H9 (cell line): ENCODE data around the gene ALX3. TPM values are rescaled to one million over a fixed set of nuclear protein-coding genes. Genes with fewer than 3 reads are reported as not detected.

Experiments used
- DNase-seq: peaks from one replicate; pipeline ENCODE4 v3.0.0-alpha.2; 2017
- H2AFZ ChIP-seq: one replicate; pipeline ENCODE4 v1.6.1; 2013; ENCODE audit warnings: mild to moderate bottlenecking, low read length, control low read depth, moderate library complexity
- H2AK5ac ChIP-seq: 2 replicates; pipeline ENCODE4 v1.6.1; 2013; ENCODE audit warnings: low read length, control low read depth, mixed read lengths; ENCODE audit not compliant: insufficient read length
- H2BK120ac ChIP-seq: one replicate; pipeline ENCODE4 v1.6.1; 2013; ENCODE audit warnings: low read depth, mild to moderate bottlenecking, low read length, control low read depth, inconsistent platforms; ENCODE audit not compliant: poor library complexity, severe bottlenecking
- H2BK12ac ChIP-seq: 2 replicates; pipeline ENCODE4 v1.6.1; 2013; ENCODE audit warnings: low read length, control low read depth, mixed read lengths, low read depth; ENCODE audit not compliant: insufficient read length
- H2BK15ac ChIP-seq: 2 replicates; pipeline ENCODE4 v1.6.1; 2013; ENCODE audit warnings: low read depth, low read length, control low read depth
- H2BK20ac ChIP-seq: one replicate; pipeline ENCODE4 v1.6.1; 2013; ENCODE audit warnings: low read depth, mild to moderate bottlenecking, low read length, control low read depth, inconsistent platforms; ENCODE audit not compliant: poor library complexity, severe bottlenecking
- H2BK5ac ChIP-seq: 2 replicates; pipeline ENCODE4 v1.6.1; 2013; ENCODE audit warnings: low read length, control low read depth, mixed read lengths; ENCODE audit not compliant: insufficient read length
- H3K14ac ChIP-seq: 2 replicates; pipeline ENCODE4 v1.6.1; 2013; ENCODE audit warnings: low read length, control low read depth; ENCODE audit not compliant: insufficient read depth
- H3K18ac ChIP-seq: 2 replicates; pipeline ENCODE4 v1.6.1; 2013; ENCODE audit warnings: low read depth, mild to moderate bottlenecking, mixed read lengths, low read length, control low read depth; ENCODE audit not compliant: insufficient read length
- H3K23ac ChIP-seq: 2 replicates; pipeline ENCODE4 v1.6.1; 2013; ENCODE audit warnings: low read length, control low read depth, mixed read lengths, low read depth; ENCODE audit not compliant: insufficient read length
- H3K23me2 ChIP-seq: 2 replicates; pipeline ENCODE4 v1.6.1; 2013; ENCODE audit warnings: low read depth, mild to moderate bottlenecking, mixed read lengths, low read length, control low read depth; ENCODE audit not compliant: insufficient read length, poor library complexity, severe bottlenecking
- H3K27ac ChIP-seq: 2 replicates; pipeline ENCODE4 v1.5.1; 2013; ENCODE audit warnings: low read length, control low read depth, mixed read lengths, low read depth; ENCODE audit not compliant: insufficient read length
- H3K27me3 ChIP-seq: 2 replicates; pipeline ENCODE4 v1.6.1; 2013; ENCODE audit warnings: low read length, control low read depth, inconsistent platforms; ENCODE audit not compliant: insufficient read depth
- H3K4ac ChIP-seq: 2 replicates; pipeline ENCODE4 v1.6.1; 2013; ENCODE audit warnings: low read depth, mild to moderate bottlenecking, control low read depth, inconsistent platforms, low read length, moderate library complexity
- H3K4me1 ChIP-seq: 2 replicates; pipeline ENCODE4 v1.6.1; 2013; ENCODE audit warnings: low read length, control low read depth, inconsistent platforms; ENCODE audit not compliant: insufficient read depth
- H3K4me2 ChIP-seq: 2 replicates; pipeline ENCODE4 v1.6.1; 2013; ENCODE audit warnings: low read length, control low read depth, mixed read lengths; ENCODE audit not compliant: insufficient read length, insufficient read depth
- H3K56ac ChIP-seq: 2 replicates; pipeline ENCODE4 v1.6.1; 2013; ENCODE audit warnings: low read depth, mild to moderate bottlenecking, mixed read lengths, low read length, control low read depth; ENCODE audit not compliant: insufficient read length
- H3K79me1 ChIP-seq: 2 replicates; pipeline ENCODE4 v1.6.1; 2013; ENCODE audit warnings: low read depth, mild to moderate bottlenecking, moderate library complexity, low read length, control low read depth, inconsistent platforms; ENCODE audit not compliant: insufficient read depth, poor library complexity, severe bottlenecking
- H3K79me2 ChIP-seq: 2 replicates; pipeline ENCODE4 v1.6.1; 2013; ENCODE audit warnings: low read length, control low read depth, inconsistent platforms; ENCODE audit not compliant: insufficient read depth
- H3K9ac ChIP-seq: 2 replicates; pipeline ENCODE4 v1.6.1; 2013; ENCODE audit warnings: low read length, control low read depth, mixed read lengths; ENCODE audit not compliant: insufficient read length; ENCODE audit errors: extremely low read depth
- H3K9me3 ChIP-seq: one replicate; pipeline ENCODE4 v1.6.1; 2013; ENCODE audit warnings: low read depth, low read length, inconsistent platforms; ENCODE audit not compliant: control insufficient read depth
- H3T11ph ChIP-seq: one replicate; pipeline ENCODE4 v1.6.1; 2013; ENCODE audit warnings: mild to moderate bottlenecking, low read length, control low read depth, inconsistent platforms
- H4K20me1 ChIP-seq: one replicate; pipeline ENCODE4 v1.6.1; 2013; ENCODE audit not compliant: control insufficient read depth, insufficient read length, insufficient read depth
- H4K5ac ChIP-seq: 2 replicates; pipeline ENCODE4 v1.6.1; 2013; ENCODE audit warnings: low read depth, mild to moderate bottlenecking, mixed read lengths, low read length, control low read depth; ENCODE audit not compliant: insufficient read length
- H4K8ac ChIP-seq: replicated peaks from 2 replicates; pipeline ENCODE4 v1.6.1; 2013; ENCODE audit warnings: low read length, control low read depth, mixed read lengths, low read depth; ENCODE audit not compliant: insufficient read length
- H4K91ac ChIP-seq: 2 replicates; pipeline ENCODE4 v1.6.1; 2013; ENCODE audit warnings: low read depth, mild to moderate bottlenecking, moderate library complexity, mixed read lengths, low read length, control low read depth; ENCODE audit not compliant: insufficient read length
- H3K27ac Mint-ChIP-seq, 3 experiments: 2 replicates in 2 of 3; 3 replicates in 1 of 3; pipeline ENCODE4 v1.8.0; 2020 to 2021; ENCODE audit warnings: mixed read lengths in 3 of 3, mild to moderate bottlenecking in 1 of 3, moderate library complexity in 1 of 3
- H3K27me3 Mint-ChIP-seq: 2 replicates; pipeline ENCODE4 v1.8.0; 2021; ENCODE audit warnings: low read depth, mild to moderate bottlenecking, moderate library complexity, mixed read lengths
- H3K36me3 Mint-ChIP-seq, 3 experiments: 2 replicates in 2 of 3; 3 replicates in 1 of 3; pipeline ENCODE4 v1.8.0; 2020 to 2021; ENCODE audit warnings: low read depth in 3 of 3, mixed read lengths in 3 of 3; ENCODE audit not compliant: insufficient read depth in 1 of 3
- H3K4me1 Mint-ChIP-seq, 2 experiments: 2 replicates each; pipeline ENCODE4 v1.8.0; 2020; ENCODE audit warnings: mixed read lengths in 2 of 2
- H3K4me3 Mint-ChIP-seq, 2 experiments: 2 replicates in 1 of 2; 3 replicates in 1 of 2; pipeline ENCODE4 v1.8.0; 2020 to 2021; ENCODE audit warnings: mild to moderate bottlenecking in 2 of 2, mixed read lengths in 2 of 2, moderate library complexity in 1 of 2
- H3K9me3 Mint-ChIP-seq, 2 experiments: 2 replicates in 1 of 2; 3 replicates in 1 of 2; pipeline ENCODE4 v1.8.0; 2020; ENCODE audit warnings: mild to moderate bottlenecking in 2 of 2, mixed read lengths in 2 of 2, moderate library complexity in 1 of 2
- CTCF ChIP-seq: fragments of 200-600 bp; sonication (generic); conservative IDR thresholded peaks from 3 replicates; pipeline ENCODE4 v1.8.0; 2021; ENCODE audit warnings: antibody characterized with exemption, mild to moderate bottlenecking
- WGBS: extraction: QIAGEN DNeasy Blood & Tissue Kit; methylation state at CpG from one replicate; pipeline ENCODE4 v1.1.7; 2013; ENCODE audit warnings: missing lambda C conversion rate, low lambda C conversion rate, mixed read lengths; ENCODE audit not compliant: insufficient read length; ENCODE audit errors: extremely low coverage; 5-methylcytosine and 5-hydroxymethylcytosine counted together
- total RNA-seq: library from RNA; stranded (reverse); gene quantifications from 2 replicates; pipeline ENCODE4 v1.2.1, GENCODE V29; 2021

The ALX3 gene
- total RNA-seq, 1 experiment from 2014 or later: not detected

GRCh38 chr1:110102081-110102480 is 31.6 kb upstream of the ALX3 start:
- H3K27ac Mint-ChIP-seq: no peak overlapping the region

More at GRCh38 chr1:110102081-110102480, 31.6 kb upstream of the ALX3 start:
- no peak overlapping the region for H3K23ac ChIP-seq
- H3K27me3 ChIP-seq: no peaks in the 10 kb centered on the region
- Mint-ChIP-seq H3K36me3 (no peaks in the 10 kb centered on the region; a peak in 1 of 7 replicates), H3K4me3 (no peak overlapping the region), H3K27me3 (peaks cover 17% of the 10 kb centered on the region), H3K9me3 (no peaks in the 10 kb centered on the region), H3K4me1 (peaks cover 0 to 5% of the 10 kb centered on the region in 2 experiments; a peak in 1 of 4 replicates)
- H3T11ph ChIP-seq: no peak overlapping the region
- no peak overlapping the region for H3K56ac ChIP-seq
- H2AK5ac ChIP-seq: no peak overlapping the region
- TF ChIP-seq CTCF: no peak
- H3K14ac ChIP-seq: no peak overlapping the region
- no peak overlapping the region for H2AFZ ChIP-seq
- no peak overlapping the region for H3K4ac ChIP-seq
- H3K4me2 ChIP-seq: no peak overlapping the region
- H3K79me1 ChIP-seq: no peaks in the 10 kb centered on the region
- no CpG with 5 or more reads among the region's 7 CpGs for WGBS
- H2BK20ac ChIP-seq: no peak overlapping the region
- no peak for DNase-seq
- H3K23me2 ChIP-seq: no peaks in the 10 kb centered on the region
- H3K79me2 ChIP-seq: no peaks in the 10 kb centered on the region
- H2BK12ac ChIP-seq: no peak overlapping the region
- no peak overlapping the region for H3K9ac ChIP-seq
- no peak overlapping the region for H2BK120ac ChIP-seq
- no peak overlapping the region for H3K27ac ChIP-seq
- no peak overlapping the region for H2BK15ac ChIP-seq
- no peak overlapping the region for H4K91ac ChIP-seq
- no peak overlapping the region for H2BK5ac ChIP-seq
- no peak overlapping the region for H4K8ac ChIP-seq
- no peaks in the 10 kb centered on the region for H3K4me1 ChIP-seq
- H4K20me1 ChIP-seq: no peaks in the 10 kb centered on the region
- H3K18ac ChIP-seq: no peak overlapping the region
- no peaks in the 10 kb centered on the region for H3K9me3 ChIP-seq
- H4K5ac ChIP-seq: no peak overlapping the region
